GM18519 (cell line): ENCODE measurements around the gene GFRA4.

Experiments
- ATAC-seq: cut with Tn5 transposase; IDR thresholded peaks from one replicate; pipeline ENCODE4 v1.9.1; 2021; ENCODE audit warnings: mild to moderate bottlenecking, moderate library complexity; ENCODE audit not compliant: unreplicated experiment, low FRiP score

GFRA4 gene

DNA sequence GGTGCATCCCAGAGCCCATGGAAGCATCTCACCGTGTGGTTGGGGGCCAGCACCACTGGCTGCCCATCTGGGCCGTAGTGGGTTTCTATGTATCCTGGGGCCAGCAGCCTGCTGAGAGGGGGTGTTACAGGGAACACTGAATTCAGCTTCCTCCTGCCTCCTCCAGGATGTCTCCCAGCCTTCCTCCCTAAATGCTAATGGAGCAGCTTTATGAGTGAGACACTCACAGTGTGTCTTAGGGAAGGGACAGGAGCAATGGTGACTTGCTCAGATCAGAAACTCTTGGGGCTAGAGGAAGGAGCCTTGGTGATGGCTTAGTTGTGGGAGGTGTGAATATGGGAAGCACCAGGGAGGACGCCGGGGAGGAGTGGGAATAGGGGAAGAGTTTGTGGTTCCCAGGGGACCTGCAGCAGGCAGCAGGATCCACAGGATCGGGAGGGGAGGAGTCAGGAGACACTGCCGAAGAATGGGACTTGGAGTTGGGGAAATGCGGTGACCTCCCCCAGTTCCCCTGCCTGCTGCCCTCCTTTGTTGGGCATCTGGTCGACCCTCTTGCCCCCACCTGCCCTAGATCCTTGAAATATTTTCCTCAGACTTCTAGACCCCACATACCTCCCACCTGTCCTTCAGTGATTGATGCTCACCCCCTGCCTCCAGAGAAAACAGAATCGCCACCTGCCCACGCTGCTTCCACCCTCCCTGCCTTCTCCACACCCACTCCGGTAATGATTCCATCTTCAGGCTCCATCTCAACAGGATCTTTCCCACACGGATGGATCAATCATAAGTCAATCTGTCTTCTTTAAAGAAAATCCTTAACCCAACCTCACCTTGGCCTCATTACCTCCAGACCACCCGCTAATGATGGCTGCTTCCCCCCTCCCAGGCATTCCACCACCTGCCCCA lies 12.0 kb upstream of the GFRA4 start:
- no peak for ATAC-seq

GRCh38 chr20:3674447-3674846 lies 11.2 kb upstream of the GFRA4 start:
- ATAC-seq = no peak

GRCh38 chr20:3673221-3674070 lies 10.2 kb upstream of the GFRA4 start:
- no peak for ATAC-seq

GRCh38 chr20:3672547-3673171 lies 9.5 kb upstream of the GFRA4 start:
- ATAC-seq = no peak

- no peak for ATAC-seq
Measured at GRCh38 chr20:3671986-3672546, 8.9 kb upstream of the GFRA4 start.

- ATAC-seq = no peak
Measured at GRCh38 chr20:3670945-3671344, 7.7 kb upstream of the GFRA4 start.

DNA sequence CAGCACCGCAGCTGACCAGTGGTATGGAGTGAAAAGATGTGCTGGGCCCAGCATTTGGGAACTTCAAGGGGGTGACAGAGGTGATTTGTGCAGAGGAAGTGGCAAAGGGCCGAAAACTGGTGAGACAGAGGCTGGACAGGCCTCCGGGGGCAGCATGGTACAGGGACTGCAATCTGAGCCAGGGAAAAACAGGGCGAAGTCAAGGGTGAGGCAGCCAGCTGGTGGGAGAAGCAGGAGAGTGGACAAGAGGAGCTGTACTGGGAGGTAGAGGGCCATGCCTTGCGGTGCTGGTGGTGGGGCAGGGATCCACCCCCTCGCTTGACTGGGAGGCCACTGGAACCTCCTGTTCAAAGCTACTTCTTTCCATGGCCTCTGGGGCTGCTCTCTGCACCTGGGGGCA lies 7.3 kb upstream of the GFRA4 start:
- no peak for ATAC-seq

DNA sequence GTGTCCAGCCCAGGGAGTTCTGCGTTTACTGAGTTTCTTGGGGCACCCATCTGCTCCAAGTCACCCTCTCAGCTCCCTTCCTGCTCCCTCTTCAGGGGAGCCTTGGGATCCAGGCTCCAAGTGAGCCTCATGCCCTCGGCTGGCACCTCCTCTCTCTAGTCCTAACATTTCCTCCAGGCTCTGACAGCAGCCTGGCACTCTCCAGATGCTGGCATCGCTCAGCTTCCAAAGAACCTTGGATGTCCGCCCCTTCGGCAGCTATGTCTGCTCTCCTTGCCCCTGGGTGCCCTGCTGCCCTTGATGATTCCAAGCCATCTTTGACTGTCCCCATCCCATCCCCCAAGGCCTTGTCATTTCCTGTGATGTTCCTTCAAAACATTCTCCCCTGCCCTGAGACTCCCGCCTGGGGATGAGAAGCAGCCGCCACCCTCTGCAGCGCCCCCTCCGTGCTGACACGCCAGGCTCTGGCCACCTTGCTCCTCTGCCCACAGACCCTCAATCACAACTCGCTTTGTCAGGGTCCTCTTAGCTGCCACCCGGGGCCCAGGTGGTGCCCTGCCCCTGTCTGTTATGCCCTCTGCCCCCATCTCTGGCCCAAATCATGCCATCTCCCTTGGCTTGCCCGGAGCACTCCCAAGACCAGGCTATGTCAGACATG lies 6.6 kb upstream of the GFRA4 start:
- ATAC-seq = no peak

DNA sequence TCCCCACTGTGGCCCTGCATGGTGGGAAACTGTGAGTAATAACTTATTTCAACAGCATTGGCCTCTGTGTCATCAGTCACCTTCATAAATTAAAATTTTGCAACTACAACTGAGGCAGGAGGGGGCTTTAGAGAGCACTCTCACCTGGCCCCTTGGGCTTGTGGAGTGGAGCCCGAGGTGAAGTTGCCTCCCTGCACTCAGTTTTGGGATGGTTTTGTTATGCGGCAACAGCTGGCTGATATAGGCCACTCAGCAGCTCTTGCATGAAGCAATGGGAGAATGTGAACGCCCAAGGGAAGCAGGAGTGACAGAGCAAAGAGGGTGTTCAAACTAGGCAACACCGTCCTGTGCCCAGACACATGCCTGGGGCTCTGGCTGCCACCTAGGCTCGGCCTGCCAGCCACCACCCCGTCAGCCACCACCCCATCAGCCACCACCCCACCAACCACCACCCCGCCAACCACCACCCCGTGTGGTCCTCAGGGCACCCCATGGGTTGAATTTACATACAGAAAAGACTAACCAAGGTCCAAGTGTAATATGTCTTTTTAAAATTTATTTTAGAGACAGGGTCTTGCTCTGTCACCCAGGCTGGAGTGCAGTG lies 4.3 kb upstream of the GFRA4 start:
- ATAC-seq = no peak

DNA sequence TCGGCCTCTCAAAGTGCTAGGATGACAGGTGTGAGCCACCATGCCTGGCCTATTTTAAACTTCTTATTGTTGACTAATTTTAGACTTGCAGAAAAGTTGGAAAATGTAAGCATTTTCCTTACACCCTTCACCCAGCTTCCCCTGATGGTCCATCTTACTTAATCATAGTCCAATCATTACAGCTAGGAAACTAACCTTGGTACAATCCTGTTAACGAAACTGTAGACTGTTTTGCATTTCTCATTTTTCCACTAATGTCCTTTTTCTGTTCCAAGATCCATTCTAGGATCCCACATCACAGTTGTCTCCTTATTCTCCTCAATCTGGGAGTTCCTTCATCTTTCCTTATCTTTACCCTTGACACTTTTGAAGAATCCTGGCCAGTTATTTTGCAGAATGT lies 659 bp upstream of the GFRA4 start:
- no peak for ATAC-seq

DNA sequence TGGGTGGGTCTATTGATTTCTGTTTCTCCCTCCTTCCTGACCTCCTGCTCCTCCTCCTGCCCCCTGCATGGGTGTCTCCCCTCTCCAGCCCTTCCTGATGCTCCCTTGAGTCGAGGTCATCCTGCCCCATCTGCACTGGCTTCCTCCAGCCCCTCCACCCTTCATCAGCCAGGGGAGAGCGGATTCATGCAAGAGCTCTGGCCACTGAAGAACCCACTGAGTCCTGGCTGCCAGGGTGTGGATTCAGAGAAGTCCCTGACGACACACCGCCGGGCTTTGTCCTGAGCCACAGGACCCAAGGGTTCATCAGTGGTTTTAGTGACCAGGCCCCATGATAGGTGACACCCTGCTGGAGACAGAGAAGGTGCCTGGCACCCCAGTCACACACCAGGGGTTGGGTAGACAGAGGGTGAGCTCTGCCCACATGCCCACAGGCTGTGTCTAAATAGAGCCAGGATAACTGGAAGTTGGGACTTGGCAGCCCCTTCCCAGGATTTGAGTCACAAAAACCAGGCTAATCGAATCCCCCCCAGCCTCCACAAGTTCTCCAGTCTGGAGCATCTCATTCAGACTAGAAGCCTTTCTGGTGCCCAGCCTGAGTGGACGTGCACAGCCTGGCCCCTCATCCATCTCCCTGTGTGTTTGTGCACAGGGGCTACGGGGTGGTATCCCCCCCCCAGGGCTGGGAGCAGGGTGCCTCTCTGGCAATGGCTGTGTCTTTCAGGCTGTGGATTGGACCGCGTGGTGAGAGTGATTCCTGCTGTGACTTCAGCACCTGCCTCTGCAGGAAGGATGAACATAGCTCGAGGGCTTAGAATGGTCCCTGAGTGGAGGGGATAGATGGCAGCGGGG lies 1.2 kb downstream of the GFRA4 start:
- no peak for ATAC-seq

- ATAC-seq = no peak
Measured at GRCh38 chr20:3661060-3661813, 2.0 kb downstream of the GFRA4 start.

- no peak for ATAC-seq
Measured at GRCh38 chr20:3660262-3661059, 2.7 kb downstream of the GFRA4 start.

GRCh38 chr20:3659492-3660261 lies 3.5 kb downstream of the GFRA4 start:
- ATAC-seq = no peak

GRCh38 chr20:3658716-3659491 lies 4.3 kb downstream of the GFRA4 start:
- ATAC-seq = peak; percentile 89
